ENCODE measurements around the gene INPP4A. TPM values are rescaled to one million over a fixed set of nuclear protein-coding genes. Genes with fewer than 3 reads are reported as not detected.

The INPP4A gene
- 10 to 100 TPM; 23.3 to 93.2 (median 36.5) TPM for total RNA-seq

- 0 to 1% methylated on average over 31 to 45 of the region's 75 CpGs for WGBS, 2 donors
- peak within 1 kb of the TSS; percentile 71 to 92 (median 79) for H3K27ac ChIP-seq
- no peaks in the 10 kb centered on the region for H3K27me3 ChIP-seq
- ATAC-seq (ENCODE audit: low FRiP score in 2 of 2) (peak; percentile 91 to 95), DNase-seq (peak; percentile 76 to 96)
- no peaks in the 10 kb centered on the region for H3K36me3 ChIP-seq
- peaks cover 11 to 23% (median 16%) of the 10 kb centered on the region in 4 donors for H3K4me1 ChIP-seq
- peak within 1 kb of the TSS; percentile 59 to 93 (median 80) for H3K4me3 ChIP-seq
- no peaks in the 10 kb centered on the region for H3K9me3 ChIP-seq
- no peak for TF ChIP-seq EP300 (IDR thresholded peaks at IDR 0.05)
- peak in 3 of 4 donors; percentile 32 to 81 (median 49) for TF ChIP-seq POLR2A (IDR thresholded peaks at IDR 0.05)
- TF ChIP-seq CTCF (IDR thresholded peaks at IDR 0.05): peak in 5 of 6 experiments; percentile 9 to 67 (median 47)
- no peak for TF ChIP-seq POLR2AphosphoS5 (IDR thresholded peaks at IDR 0.05)
Observed at GRCh38 chr2:98444436-98445176, at the start of gene INPP4A. INPP4A (plus strand) TSS chr2:98444858; CDS start chr2:98520049, 75,191 bp downstream.

- no peak overlapping the region for H3K4me3 ChIP-seq
- H3K27ac ChIP-seq: no peak overlapping the region
- TF ChIP-seq POLR2A (IDR thresholded peaks at IDR 0.05) (no peak), EP300 (IDR thresholded peaks at IDR 0.05) (no peak), POLR2AphosphoS5 (IDR thresholded peaks at IDR 0.05) (no peak), CTCF (IDR thresholded peaks at IDR 0.05) (no peak)
- no peaks in the 10 kb centered on the region for H3K9me3 ChIP-seq
- DNase-seq: no peak
- no peaks in the 10 kb centered on the region for H3K36me3 ChIP-seq
- no peaks in the 10 kb centered on the region for H3K27me3 ChIP-seq
- 92 to 97% methylated on average over 5 to 6 of the region's 6 CpGs for WGBS, 2 donors
- ATAC-seq (ENCODE audit: low FRiP score in 2 of 2): no peak
- H3K4me1 ChIP-seq: no peaks in the 10 kb centered on the region
Observed at GRCh38 chr2:98395977-98396376, 48.7 kb upstream of the INPP4A start.

- 88 to 96% methylated on average over 21 to 23 of the region's 23 CpGs for WGBS, 2 donors
- TF ChIP-seq CTCF (IDR thresholded peaks at IDR 0.05) (no peak), EP300 (IDR thresholded peaks at IDR 0.05) (no peak), POLR2AphosphoS5 (IDR thresholded peaks at IDR 0.05) (no peak), POLR2A (IDR thresholded peaks at IDR 0.05) (no peak)
- Histone ChIP-seq H3K9me3 (no peaks in the 10 kb centered on the region), H3K4me1 (no peaks in the 10 kb centered on the region), H3K36me3 (no peaks in the 10 kb centered on the region), H3K27ac (no peak overlapping the region), H3K4me3 (no peak overlapping the region), H3K27me3 (no peaks in the 10 kb centered on the region)
- peak in 1 of 2 donors; percentile 42 for ATAC-seq (ENCODE audit: low FRiP score in 2 of 2)
- DNase-seq: no peak
Observed at GRCh38 chr2:98396745-98397355, 47.8 kb upstream of the INPP4A start.

- Histone ChIP-seq H3K9me3 (no peaks in the 10 kb centered on the region), H3K27me3 (no peaks in the 10 kb centered on the region), H3K27ac (no peak overlapping the region), H3K36me3 (no peaks in the 10 kb centered on the region), H3K4me3 (no peak overlapping the region), H3K4me1 (no peaks in the 10 kb centered on the region)
- ATAC-seq (ENCODE audit: low FRiP score in 2 of 2) (no peak), DNase-seq (no peak)
- 72 to 77% methylated on average over 4 of the region's 4 CpGs for WGBS, 2 donors
- TF ChIP-seq POLR2A (IDR thresholded peaks at IDR 0.05): no peak
- TF ChIP-seq EP300 (IDR thresholded peaks at IDR 0.05): no peak
- no peak for TF ChIP-seq POLR2AphosphoS5 (IDR thresholded peaks at IDR 0.05)
- no peak for TF ChIP-seq CTCF (IDR thresholded peaks at IDR 0.05)
Observed at GRCh38 chr2:98399140-98399539, 45.5 kb upstream of the INPP4A start.

Measured in upper lobe of left lung (tissue), 6 donors.